Adrenal gland (tissue), 12 donors: ENCODE data around the gene SLC30A9. TPM values are rescaled to one million over a fixed set of nuclear protein-coding genes. Genes with fewer than 3 reads are reported as not detected.

Experiments used
- DNase-seq, 7 donors: peaks; one replicate each; pipeline ENCODE4 v3.0.0-alpha.2; 2019 to 2020
- H3K27ac ChIP-seq, 5 donors: fragments of 200-600 bp; sonication (generic) in 4 of 5; 1 replicate in 3 of 5; 2 replicates in 2 of 5; pipeline versions ENCODE4 v1.5.1 to v1.8.0; 2016 to 2020; ENCODE audit warnings: mild to moderate bottlenecking in 1 of 5
- H3K27me3 ChIP-seq: fragments of 200-600 bp; 2 replicates; pipeline ENCODE4 v1.8.0; 2021
- H3K36me3 ChIP-seq, 2 donors: fragments of 200-600 bp; replicated peaks in 1 of 2; 1 replicate in 1 of 2; 2 replicates in 1 of 2; pipeline versions ENCODE4 v1.5.1 to v1.8.0; 2018 to 2022
- H3K4me1 ChIP-seq, 2 donors: fragments of 200-600 bp; replicated peaks in 1 of 2; 1 replicate in 1 of 2; 2 replicates in 1 of 2; pipeline versions ENCODE4 v1.5.1 to v1.8.0; 2018 to 2021
- H3K4me3 ChIP-seq, 4 donors: fragments of 200-600 bp; sonication (generic) in 3 of 4; one replicate each; pipeline ENCODE4 v1.5.1; 2016 to 2018
- H3K9me3 ChIP-seq, 3 donors: fragments of 200-600 bp; sonication (generic) in 1 of 3; replicated peaks in 1 of 3; 1 replicate in 2 of 3; 2 replicates in 1 of 3; pipeline versions ENCODE4 v1.5.1 to v1.8.0; 2016 to 2021
- POLR2A ChIP-seq, 2 donors: fragments of 450-650 bp; IDR thresholded peaks; one replicate each; pipeline ENCODE4 v1.6.1; 2017; ENCODE audit warnings: antibody characterized with exemption in 2 of 2, mild to moderate bottlenecking in 2 of 2, moderate library complexity in 1 of 2
- WGBS, 4 donors: extraction: QIAGEN DNeasy Blood & Tissue Kit in 2 of 4; methylation state at CpG; one replicate each; pipeline versions ENCODE4 v1.1.5 to v1.1.7; 2013 to 2017; 5-methylcytosine and 5-hydroxymethylcytosine counted together
- intact Hi-C, 2 donors: fragments of 100-400 bp; cut with DNase I; formaldehyde crosslinking; loops; one replicate each; pipeline versions ENCODE4 v1.14.1 to v1.15.0; 2022 to 2023
- polyA plus RNA-seq, 3 donors: library from polyadenylated mRNA; stranded (reverse); fragments of 200-250 nt in 2 of 3; fragments of 350-450 nt in 1 of 3; fragmentation: Illumina TruSeq in 1 of 3; extraction: RNeasy Lipid Tissue Mini Kit (QIAGEN cat#74804) in 1 of 3; gene quantifications; one replicate each; pipeline ENCODE4 v1.2.3, GENCODE V29; 2013 to 2014
- total RNA-seq, 9 donors: library from RNA; depleted of rRNA in 4 of 9; stranded (reverse); fragments of >200 nt in 4 of 9; fragments of 120-200 nt in 1 of 9; fragmentation: NEBNext Ultra II Directional in 1 of 9; extraction: Animal tissue kit (Norgen Biotek cat#: 25700) in 1 of 9; gene quantifications; one replicate each; pipeline versions ENCODE4 v1.1.0 to v1.2.4, GENCODE V29; 2013 to 2023
- TF ChIP-seq, protein P1 (sequence below), 6 experiments: fragments of 450-650 bp in 4 of 6; fragments of 200-600 bp in 2 of 6; sonication (generic) in 1 of 6; IDR thresholded peaks; 1 replicate in 5 of 6; 2 replicates in 1 of 6; pipeline versions ENCODE4 v1.5.1 to v1.8.0; 2016 to 2021; ENCODE audit warnings: antibody characterized with exemption in 6 of 6, mild to moderate bottlenecking in 2 of 6, moderate library complexity in 1 of 6
- donor health status: healthy with polysubstance abuse.
- donor health status: Bipolar disorder and iron deficiency.
- donor health status: DM: yes; HTN: yes; CAD: no.
- donor health status: DM: no; HTN: no; CAD: no.
- donor health status: DM: no; HTN: no; CAD: no.
- donor health status: DM: yes; HTN: yes; CAD: no.

SLC30A9 gene
- total and polyA plus RNA-seq, 12 donors = 12.5 to 157 (median 72.9) TPM

DNA sequence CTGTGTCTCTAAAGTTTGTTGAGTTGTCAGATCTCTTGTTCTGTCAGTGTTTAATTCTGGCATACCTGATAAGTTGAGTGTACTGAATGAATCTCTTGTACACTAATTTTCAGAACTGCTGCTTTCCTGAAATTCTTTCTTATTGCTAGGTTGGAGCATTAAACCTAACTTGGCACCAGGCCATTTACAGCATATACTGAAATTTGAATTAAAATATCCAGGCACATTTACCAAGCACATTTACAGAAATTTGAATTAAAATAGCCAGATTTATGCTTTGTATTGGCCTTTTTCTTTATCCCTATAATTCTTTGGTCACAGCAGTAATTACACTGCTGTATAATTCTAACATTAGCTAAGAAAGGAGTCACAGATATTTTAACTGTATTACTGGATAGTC lies 46.2 kb upstream of the SLC30A9 start:
- TF ChIP-seq POLR2A (IDR thresholded peaks at IDR 0.05) = no peak
- TF ChIP-seq, protein P1, sequence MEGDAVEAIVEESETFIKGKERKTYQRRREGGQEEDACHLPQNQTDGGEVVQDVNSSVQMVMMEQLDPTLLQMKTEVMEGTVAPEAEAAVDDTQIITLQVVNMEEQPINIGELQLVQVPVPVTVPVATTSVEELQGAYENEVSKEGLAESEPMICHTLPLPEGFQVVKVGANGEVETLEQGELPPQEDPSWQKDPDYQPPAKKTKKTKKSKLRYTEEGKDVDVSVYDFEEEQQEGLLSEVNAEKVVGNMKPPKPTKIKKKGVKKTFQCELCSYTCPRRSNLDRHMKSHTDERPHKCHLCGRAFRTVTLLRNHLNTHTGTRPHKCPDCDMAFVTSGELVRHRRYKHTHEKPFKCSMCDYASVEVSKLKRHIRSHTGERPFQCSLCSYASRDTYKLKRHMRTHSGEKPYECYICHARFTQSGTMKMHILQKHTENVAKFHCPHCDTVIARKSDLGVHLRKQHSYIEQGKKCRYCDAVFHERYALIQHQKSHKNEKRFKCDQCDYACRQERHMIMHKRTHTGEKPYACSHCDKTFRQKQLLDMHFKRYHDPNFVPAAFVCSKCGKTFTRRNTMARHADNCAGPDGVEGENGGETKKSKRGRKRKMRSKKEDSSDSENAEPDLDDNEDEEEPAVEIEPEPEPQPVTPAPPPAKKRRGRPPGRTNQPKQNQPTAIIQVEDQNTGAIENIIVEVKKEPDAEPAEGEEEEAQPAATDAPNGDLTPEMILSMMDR (IDR thresholded peaks at IDR 0.05) = no peak

DNA sequence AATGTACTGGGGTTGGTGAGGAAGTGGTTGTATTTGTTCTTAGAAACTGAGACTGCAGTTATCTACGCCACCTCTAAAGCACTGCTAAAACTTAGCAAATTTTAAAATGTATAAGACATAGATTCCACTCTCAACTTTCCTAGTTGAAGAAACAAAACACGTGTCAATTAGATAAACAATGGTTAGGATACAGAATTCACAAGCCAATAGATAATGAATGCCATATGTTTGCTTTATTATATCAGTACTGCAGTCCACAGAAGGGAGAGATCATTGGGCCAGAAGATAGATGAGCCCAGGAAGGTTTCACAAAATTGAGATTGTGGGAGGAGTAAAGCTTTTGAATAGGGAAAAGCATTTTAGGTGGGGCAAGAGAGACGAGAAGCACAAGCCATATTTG lies 40.8 kb upstream of the SLC30A9 start:
- intact Hi-C loops = no loop called here
- no peaks in the 10 kb centered on the region for H3K27me3 ChIP-seq
- WGBS, 4 donors = 81 to 87% (median 86%) methylated on average over 3 of the region's 3 CpGs
- TF ChIP-seq POLR2A (IDR thresholded peaks at IDR 0.05) = no peak
- TF ChIP-seq, protein P1 (IDR thresholded peaks at IDR 0.05) = no peak
- H3K9me3 ChIP-seq = no peaks in the 10 kb centered on the region
- no peaks in the 10 kb centered on the region for H3K4me1 ChIP-seq
- H3K27ac ChIP-seq = no peak overlapping the region
- H3K36me3 ChIP-seq = peaks cover 0 to 52% of the 10 kb centered on the region in 2 donors
- H3K4me3 ChIP-seq = no peak overlapping the region
- no peak for DNase-seq

More for the DNA sequence above, 46.2 kb upstream of the SLC30A9 start:
- Histone ChIP-seq H3K36me3 (peaks cover 0 to 41% of the 10 kb centered on the region in 2 donors), H3K9me3 (no peaks in the 10 kb centered on the region), H3K4me1 (no peaks in the 10 kb centered on the region), H3K27ac (no peak overlapping the region), H3K4me3 (no peak overlapping the region), H3K27me3 (no peaks in the 10 kb centered on the region)
- DNase-seq = no peak
- intact Hi-C loops = no loop called here

DNA sequence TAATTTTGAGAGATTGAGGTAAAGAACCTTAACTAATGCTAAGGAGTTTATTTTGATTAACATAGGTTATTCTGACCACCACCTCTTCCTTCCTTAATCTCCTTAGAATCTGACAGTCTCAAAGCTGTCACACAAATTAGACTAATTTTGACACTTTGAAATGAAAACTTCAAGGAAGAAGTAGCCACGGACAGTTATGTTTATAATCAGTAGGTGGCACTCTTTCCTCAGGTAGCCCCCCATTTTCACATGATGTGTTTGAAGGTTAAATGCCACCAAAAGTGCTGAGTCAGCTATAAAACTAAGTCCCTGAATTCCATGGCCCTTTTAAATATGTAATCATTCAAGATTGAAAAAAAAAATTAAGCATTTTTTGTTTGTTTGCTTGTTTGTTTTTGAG lies 32.7 kb upstream of the SLC30A9 start:
- Histone ChIP-seq H3K27ac (no peak overlapping the region), H3K9me3 (peaks cover 0 to 5% (median 0%) of the 10 kb centered on the region in 3 donors), H3K36me3 (peaks cover 0 to 15% of the 10 kb centered on the region in 2 donors), H3K4me1 (no peaks in the 10 kb centered on the region), H3K4me3 (no peak overlapping the region), H3K27me3 (no peaks in the 10 kb centered on the region)
- DNase-seq = no peak
- TF ChIP-seq, protein P1 (IDR thresholded peaks at IDR 0.05) = peak in 5 of 6 experiments; percentile 13 to 39 (median 28)
- no peak for TF ChIP-seq POLR2A (IDR thresholded peaks at IDR 0.05)
- intact Hi-C loops = no loop called here
- 29 to 44% (median 36%) methylated on average over 1 of the region's 1 CpG for WGBS, 4 donors

DNA sequence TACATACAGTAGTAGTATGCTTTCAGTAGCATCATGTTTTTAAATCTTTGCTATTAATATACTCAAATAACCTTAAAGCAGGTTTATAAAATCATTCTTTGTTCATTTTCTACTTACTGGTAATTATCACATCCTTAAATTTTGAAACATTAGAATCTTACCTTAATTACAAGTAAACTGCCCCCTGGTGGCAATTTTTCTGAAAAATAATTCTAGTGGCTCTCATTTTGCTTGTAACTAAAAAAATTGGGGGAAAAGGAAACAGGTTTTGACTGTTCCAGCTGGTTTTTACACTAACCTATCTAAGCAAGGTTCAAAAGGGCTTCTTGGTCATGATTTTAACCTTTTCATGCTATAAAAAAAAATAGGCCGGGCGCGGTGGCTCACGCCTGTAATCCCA lies 27.2 kb upstream of the SLC30A9 start:
- Histone ChIP-seq H3K27me3 (no peaks in the 10 kb centered on the region), H3K4me1 (no peaks in the 10 kb centered on the region), H3K9me3 (no peaks in the 10 kb centered on the region), H3K4me3 (no peak overlapping the region), H3K36me3 (no peaks in the 10 kb centered on the region), H3K27ac (no peak overlapping the region)
- DNase-seq = no peak
- intact Hi-C loops = no loop called here
- TF ChIP-seq POLR2A (IDR thresholded peaks at IDR 0.05) = no peak
- TF ChIP-seq, protein P1 (IDR thresholded peaks at IDR 0.05) = peak in 3 of 6 experiments; percentile 16 to 35 (median 33)
- WGBS, 4 donors = 84 to 94% (median 89%) methylated on average over 4 of the region's 4 CpGs
